Mesendoderm (in vitro differentiated cells): ENCODE results near the gene STX10.

Experiments used
- DNase-seq: peaks from one replicate; pipeline ENCODE4 v3.0.0; 2013
- H2AK5ac ChIP-seq: 2 replicates; pipeline ENCODE4 v1.6.1; 2013; ENCODE audit warnings: low read length, inconsistent platforms
- H2BK120ac ChIP-seq: 2 replicates; pipeline ENCODE4 v1.6.1; 2013; ENCODE audit warnings: low read depth, mild to moderate bottlenecking, low read length, moderate library complexity, mixed read lengths
- H2BK15ac ChIP-seq: replicated peaks from 2 replicates; pipeline ENCODE4 v1.6.1; 2013; ENCODE audit warnings: low read depth, mild to moderate bottlenecking, moderate library complexity
- H2BK5ac ChIP-seq: 2 replicates; pipeline ENCODE4 v1.6.1; 2013; ENCODE audit warnings: low read length, inconsistent platforms
- H3K18ac ChIP-seq: 2 replicates; pipeline ENCODE4 v1.6.1; 2013; ENCODE audit warnings: mild to moderate bottlenecking, low read length, mixed read lengths
- H3K23ac ChIP-seq: one replicate; pipeline ENCODE4 v1.6.1; 2013; ENCODE audit warnings: low read length
- H3K27ac ChIP-seq: 2 replicates; pipeline ENCODE4 v1.5.1; 2013; ENCODE audit warnings: low read depth, mild to moderate bottlenecking, inconsistent platforms, low read length, moderate library complexity
- H3K27me3 ChIP-seq: 2 replicates; pipeline ENCODE4 v1.6.1; 2013; ENCODE audit warnings: low read length, control low read depth, mild to moderate bottlenecking, inconsistent platforms; ENCODE audit not compliant: insufficient read depth, poor library complexity
- H3K36me3 ChIP-seq: 2 replicates; pipeline ENCODE4 v1.6.1; 2013; ENCODE audit warnings: low read length, inconsistent platforms; ENCODE audit not compliant: control insufficient read depth, insufficient read depth
- H3K4ac ChIP-seq: one replicate; pipeline ENCODE4 v1.6.1; 2013; ENCODE audit warnings: low read depth, mild to moderate bottlenecking, low read length, moderate library complexity
- H3K4me1 ChIP-seq: 2 replicates; pipeline ENCODE4 v1.6.1; 2013; ENCODE audit warnings: low read depth, low read length, inconsistent platforms; ENCODE audit not compliant: control insufficient read depth
- H3K4me2 ChIP-seq: 2 replicates; pipeline ENCODE4 v1.6.1; 2013; ENCODE audit warnings: low read length
- H3K4me3 ChIP-seq: 2 replicates; pipeline ENCODE4 v1.5.1; 2013; ENCODE audit warnings: mild to moderate bottlenecking, low read length
- H3K56ac ChIP-seq: one replicate; pipeline ENCODE4 v1.6.1; 2013; ENCODE audit warnings: low read length
- H3K79me1 ChIP-seq: 2 replicates; pipeline ENCODE4 v1.6.1; 2013; ENCODE audit warnings: low read length, inconsistent platforms
- H3K79me2 ChIP-seq: 2 replicates; pipeline ENCODE4 v1.6.1; 2013; ENCODE audit warnings: mild to moderate bottlenecking, low read length; ENCODE audit not compliant: control insufficient read depth, insufficient read depth
- H3K9ac ChIP-seq: 2 replicates; pipeline ENCODE4 v1.6.1; 2013; ENCODE audit warnings: low read length, inconsistent platforms
- H4K5ac ChIP-seq: one replicate; pipeline ENCODE4 v1.6.1; 2013; ENCODE audit warnings: low read length
- H4K8ac ChIP-seq: one replicate; pipeline ENCODE4 v1.6.1; 2013; ENCODE audit warnings: low read depth, mild to moderate bottlenecking, control low read depth, low read length, moderate library complexity
- WGBS: extraction: QIAGEN DNeasy Blood & Tissue Kit; methylation state at CpG from one replicate; pipeline ENCODE4 v1.1.7; 2013; ENCODE audit warnings: low lambda C conversion rate, missing lambda C conversion rate; ENCODE audit not compliant: insufficient coverage; ENCODE audit errors: extremely low coverage; 5-methylcytosine and 5-hydroxymethylcytosine counted together

STX10 gene

GRCh38 chr19:13134626-13135025, 15.5 kb downstream of the STX10 start:
- peaks cover 26% of the 10 kb centered on the region for H3K36me3 ChIP-seq
- H2BK15ac ChIP-seq = no peak overlapping the region
- no peak overlapping the region for H3K18ac ChIP-seq
- H3K27ac ChIP-seq = no peak overlapping the region
- H4K8ac ChIP-seq = no peak overlapping the region
- H2AK5ac ChIP-seq = no peak overlapping the region
- no peak overlapping the region for H4K5ac ChIP-seq
- H3K79me1 ChIP-seq = peaks cover 22% of the 10 kb centered on the region
- no peak overlapping the region for H3K56ac ChIP-seq
- H3K79me2 ChIP-seq = peaks cover 34% of the 10 kb centered on the region
- no peaks in the 10 kb centered on the region for H3K27me3 ChIP-seq
- H3K4me1 ChIP-seq = no peaks in the 10 kb centered on the region
- DNase-seq = no peak
- H3K4me3 ChIP-seq = no peak overlapping the region
- no peak overlapping the region for H3K4ac ChIP-seq
- H3K23ac ChIP-seq = no peak overlapping the region
- no peak overlapping the region for H3K4me2 ChIP-seq
- H2BK120ac ChIP-seq = no peak overlapping the region
- WGBS = no CpG with 5 or more reads among the region's 3 CpGs
- no peak overlapping the region for H2BK5ac ChIP-seq
- H3K9ac ChIP-seq = no peak overlapping the region

DNA sequence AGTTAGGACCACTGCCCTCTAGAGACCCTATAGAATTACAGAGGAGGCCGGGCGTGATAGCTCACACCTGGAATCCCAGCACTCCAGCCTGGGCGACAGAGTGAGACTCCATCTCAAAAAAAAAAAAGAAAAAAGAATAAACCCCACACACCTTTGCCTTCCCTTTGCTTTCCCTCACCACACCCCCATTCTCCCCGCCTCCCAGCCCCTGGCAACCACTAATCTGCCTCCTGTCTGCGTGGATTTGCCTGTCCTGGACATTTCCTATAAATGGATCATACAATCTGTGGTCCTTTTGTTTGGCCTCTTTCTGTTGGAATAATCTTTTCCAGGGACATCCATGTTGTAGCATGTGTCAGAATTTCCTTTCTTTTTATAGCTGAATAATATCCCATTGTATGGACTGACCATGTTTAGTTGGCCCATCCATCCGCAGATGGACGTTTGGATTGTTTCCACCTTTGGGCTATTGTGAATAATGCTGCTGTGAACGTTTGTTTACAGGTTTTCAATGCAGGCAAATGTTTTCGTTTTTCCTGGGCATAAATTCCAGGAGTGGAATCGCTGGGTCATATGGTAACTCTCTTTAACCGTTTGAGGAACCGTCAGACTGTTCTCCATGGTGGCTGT, 16.8 kb downstream of the STX10 start:
- Histone ChIP-seq H3K4me1 (no peaks in the 10 kb centered on the region), H3K56ac (no peak overlapping the region), H3K36me3 (peaks cover 24% of the 10 kb centered on the region), H2AK5ac (no peak overlapping the region), H2BK15ac (no peak overlapping the region), H3K9ac (no peak overlapping the region), H4K5ac (no peak overlapping the region), H3K79me2 (peaks cover 46% of the 10 kb centered on the region), H3K27me3 (no peaks in the 10 kb centered on the region), H3K27ac (no peak overlapping the region), H2BK5ac (no peak overlapping the region), H2BK120ac (no peak overlapping the region), H3K79me1 (peaks cover 30% of the 10 kb centered on the region), H3K4me3 (no peak overlapping the region), H4K8ac (no peak overlapping the region), H3K4me2 (no peak overlapping the region), H3K4ac (no peak overlapping the region), H3K23ac (no peak overlapping the region), H3K18ac (no peak overlapping the region)
- WGBS = no CpG with 5 or more reads among the region's 12 CpGs
- DNase-seq = no peak

GRCh38 chr19:13132471-13133180, 17.5 kb downstream of the STX10 start:
- H2BK120ac ChIP-seq = no peak overlapping the region
- H3K4me3 ChIP-seq = no peak overlapping the region
- H2BK15ac ChIP-seq = no peak overlapping the region
- H3K79me1 ChIP-seq = peaks cover 31% of the 10 kb centered on the region
- H3K36me3 ChIP-seq = peaks cover 19% of the 10 kb centered on the region
- no peak overlapping the region for H4K8ac ChIP-seq
- H3K56ac ChIP-seq = no peak overlapping the region
- H3K18ac ChIP-seq = no peak overlapping the region
- no peak overlapping the region for H2AK5ac ChIP-seq
- no peak overlapping the region for H2BK5ac ChIP-seq
- H3K4me1 ChIP-seq = no peaks in the 10 kb centered on the region
- H3K9ac ChIP-seq = no peak overlapping the region
- DNase-seq = no peak
- H3K23ac ChIP-seq = no peak overlapping the region
- peaks cover 53% of the 10 kb centered on the region for H3K79me2 ChIP-seq
- H3K27ac ChIP-seq = no peak overlapping the region
- H3K4me2 ChIP-seq = no peak overlapping the region
- no peak overlapping the region for H4K5ac ChIP-seq
- WGBS = no CpG with 5 or more reads among the region's 8 CpGs
- no peaks in the 10 kb centered on the region for H3K27me3 ChIP-seq
- no peak overlapping the region for H3K4ac ChIP-seq

GRCh38 chr19:13130886-13131490, 19.2 kb downstream of the STX10 start:
- no peak overlapping the region for H4K5ac ChIP-seq
- no CpG with 5 or more reads among the region's 3 CpGs for WGBS
- peaks cover 37% of the 10 kb centered on the region for H3K79me1 ChIP-seq
- no peak overlapping the region for H2BK15ac ChIP-seq
- H3K56ac ChIP-seq = no peak overlapping the region
- no peak overlapping the region for H3K27ac ChIP-seq
- H3K4me1 ChIP-seq = no peaks in the 10 kb centered on the region
- no peak overlapping the region for H3K4me3 ChIP-seq
- H2BK5ac ChIP-seq = no peak overlapping the region
- peaks cover 8% of the 10 kb centered on the region for H3K36me3 ChIP-seq
- DNase-seq = no peak
- no peak overlapping the region for H3K18ac ChIP-seq
- no peak overlapping the region for H3K4me2 ChIP-seq
- H4K8ac ChIP-seq = no peak overlapping the region
- H2AK5ac ChIP-seq = no peak overlapping the region
- H2BK120ac ChIP-seq = no peak overlapping the region
- H3K9ac ChIP-seq = no peak overlapping the region
- peaks cover 65% of the 10 kb centered on the region for H3K79me2 ChIP-seq
- H3K23ac ChIP-seq = no peak overlapping the region
- no peak overlapping the region for H3K4ac ChIP-seq
- no peaks in the 10 kb centered on the region for H3K27me3 ChIP-seq

- H2AK5ac ChIP-seq = no peak overlapping the region
- WGBS = no CpG with 5 or more reads among the region's 9 CpGs
- H3K27me3 ChIP-seq = no peaks in the 10 kb centered on the region
- no peak overlapping the region for H2BK120ac ChIP-seq
- H3K4ac ChIP-seq = no peak overlapping the region
- H2BK5ac ChIP-seq = no peak overlapping the region
- H3K4me1 ChIP-seq = no peaks in the 10 kb centered on the region
- H4K5ac ChIP-seq = no peak overlapping the region
- no peak overlapping the region for H3K23ac ChIP-seq
- peaks cover 69% of the 10 kb centered on the region for H3K79me2 ChIP-seq
- no peak overlapping the region for H3K4me3 ChIP-seq
- DNase-seq = no peak
- peaks cover 2% of the 10 kb centered on the region for H3K36me3 ChIP-seq
- no peak overlapping the region for H3K18ac ChIP-seq
- H3K4me2 ChIP-seq = no peak overlapping the region
- no peak overlapping the region for H3K56ac ChIP-seq
- H3K79me1 ChIP-seq = peaks cover 38% of the 10 kb centered on the region
- no peak overlapping the region for H2BK15ac ChIP-seq
- H3K9ac ChIP-seq = no peak overlapping the region
- H4K8ac ChIP-seq = no peak overlapping the region
- H3K27ac ChIP-seq = no peak overlapping the region
These were observed 20.8 kb downstream of the STX10 start for GRCh38 chr19:13129384-13129783.
